Superior temporal gyrus (tissue), 1 donor: ENCODE data around the gene CDCP2.
A peak's percentile ranks its signal among the peaks of the same experiment; 100 is the strongest.

ENCODE experiments used
- DNase-seq: peaks from one replicate; pipeline ENCODE4 v3.0.0-alpha.2; 2016; ENCODE audit errors: extremely low spot score

CDCP2 gene

GRCh38 chr1:54136963-54137533 lies 15.8 kb downstream of the CDCP2 start:
- no peak for DNase-seq

DNA sequence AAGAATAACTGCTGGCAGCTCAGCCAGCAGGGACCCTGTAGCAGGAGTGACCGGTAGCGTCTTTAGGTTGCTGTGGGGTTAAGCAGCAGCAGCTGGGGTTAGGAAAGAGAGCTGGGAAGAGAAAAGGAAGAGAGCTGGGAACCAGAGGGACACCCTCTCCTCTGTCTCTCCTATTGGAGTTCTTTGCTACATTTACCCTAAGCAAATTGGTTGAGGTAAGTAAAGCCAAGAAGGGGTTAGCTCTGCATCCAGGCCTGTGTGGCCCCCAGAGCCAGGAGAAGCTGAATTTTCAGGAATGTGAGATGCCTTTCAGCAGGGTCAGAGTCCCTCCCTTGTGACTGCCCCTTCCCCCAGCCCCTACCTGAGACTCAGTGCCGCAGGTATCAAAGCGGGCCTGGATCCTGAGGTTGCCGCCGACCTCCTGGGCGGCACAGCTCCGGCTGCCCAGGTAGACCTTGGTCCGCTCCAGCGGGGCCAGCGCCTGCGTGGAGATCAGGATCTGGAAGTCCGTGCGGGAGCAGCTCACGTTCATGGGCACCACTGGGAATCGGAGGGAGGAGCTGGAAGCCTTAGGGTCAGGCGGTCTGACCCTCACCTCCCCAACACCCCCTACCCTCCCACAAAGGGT lies 16.4 kb downstream of the CDCP2 start:
- no peak for DNase-seq

GRCh38 chr1:54135436-54136120 lies 17.2 kb downstream of the CDCP2 start:
- DNase-seq, result no peak

DNA sequence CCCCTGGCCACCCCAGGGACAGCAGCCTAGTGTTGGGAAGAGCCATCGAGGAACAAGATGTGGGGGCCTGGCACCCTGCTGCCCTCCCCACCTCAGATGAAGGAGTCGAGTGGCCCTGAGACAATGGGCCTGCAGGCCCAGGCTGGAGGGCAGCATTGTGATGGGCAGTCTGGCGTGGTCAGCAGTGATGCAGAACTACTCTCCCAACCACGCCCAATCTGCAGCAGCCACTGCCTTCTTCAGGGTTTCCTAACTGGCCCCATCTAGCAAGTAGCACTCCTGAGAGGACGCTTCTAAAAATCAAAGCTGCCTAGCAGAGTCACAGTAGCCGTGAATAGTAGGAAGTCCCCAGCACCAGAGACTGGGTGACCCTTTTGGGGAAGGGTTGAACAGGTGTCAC lies 18.5 kb downstream of the CDCP2 start:
- no peak for DNase-seq

- no peak for DNase-seq
Observed at GRCh38 chr1:54132495-54132894, 20.3 kb downstream of the CDCP2 start.

DNA sequence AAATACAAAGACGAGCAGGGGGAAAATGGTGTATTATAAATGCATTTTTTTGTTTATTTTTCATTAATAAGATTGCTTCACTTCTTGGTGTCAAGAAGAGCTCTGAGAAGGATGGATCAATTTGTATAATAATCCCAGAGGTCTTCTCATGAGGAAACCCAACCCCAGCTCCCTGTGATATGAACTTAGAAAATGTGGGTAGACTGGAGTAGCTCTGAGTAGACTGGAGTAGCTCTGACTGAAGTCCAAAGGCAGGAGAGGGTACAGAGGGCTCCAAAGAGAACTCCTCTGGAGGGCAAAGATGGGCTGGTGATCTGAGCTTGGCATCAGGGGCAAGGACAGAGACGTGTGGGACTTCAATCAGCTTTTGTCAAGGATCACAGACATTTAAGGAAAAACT lies 21.4 kb downstream of the CDCP2 start:
- no peak for DNase-seq

DNA sequence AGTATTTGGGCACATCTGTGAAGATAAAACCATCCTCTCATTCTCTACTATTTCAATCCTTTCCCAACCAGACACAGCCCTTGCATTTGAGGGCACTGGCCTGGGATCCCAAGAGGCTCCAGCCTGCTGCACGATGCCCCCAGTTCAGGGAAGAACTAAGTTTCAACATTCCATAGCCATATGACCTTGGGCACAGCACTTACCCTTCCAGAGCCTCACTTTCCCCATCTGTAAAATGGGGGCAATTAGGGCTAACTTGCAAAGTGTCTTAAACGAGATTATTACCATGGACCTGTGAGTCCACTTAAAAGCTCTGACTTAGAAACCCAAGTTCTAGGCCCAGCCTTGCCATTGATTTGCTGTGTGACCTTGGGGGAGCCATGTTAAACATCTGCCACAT lies 22.9 kb downstream of the CDCP2 start:
- no peak for DNase-seq

DNA sequence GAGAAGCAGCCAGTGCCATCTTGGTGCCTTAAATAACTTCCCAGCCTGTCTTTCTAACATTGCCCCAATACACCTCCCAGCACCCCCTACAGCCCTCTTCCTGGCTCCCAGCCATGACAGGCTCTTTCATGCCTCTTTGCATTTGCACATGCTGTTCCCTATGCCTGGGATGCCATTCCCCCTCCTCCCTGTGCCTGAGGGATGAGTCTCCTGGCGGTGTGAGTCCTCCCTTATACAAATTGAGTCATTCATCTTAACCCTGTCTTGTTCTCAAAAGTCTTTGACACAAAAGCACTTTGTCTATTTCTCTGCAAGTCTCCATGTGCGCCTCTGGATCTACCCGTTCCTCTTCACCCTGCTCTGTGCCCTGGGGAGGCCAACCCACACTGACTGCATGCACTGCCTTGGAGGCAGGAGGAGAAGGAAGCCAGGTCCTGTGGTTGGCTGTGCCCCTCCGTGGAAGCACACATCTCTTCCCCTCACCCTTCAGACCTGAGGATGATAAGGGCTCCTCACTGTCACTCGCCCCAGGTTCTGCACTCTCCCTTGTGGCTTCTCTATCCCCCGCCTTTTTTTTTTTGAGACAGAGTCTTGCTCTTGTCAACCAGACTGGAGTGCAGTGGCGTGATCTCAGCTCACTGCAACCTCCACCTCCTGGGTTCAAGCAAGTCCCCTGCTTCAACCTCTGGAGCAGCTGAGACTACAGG lies 25.1 kb downstream of the CDCP2 start:
- no peak for DNase-seq

DNA sequence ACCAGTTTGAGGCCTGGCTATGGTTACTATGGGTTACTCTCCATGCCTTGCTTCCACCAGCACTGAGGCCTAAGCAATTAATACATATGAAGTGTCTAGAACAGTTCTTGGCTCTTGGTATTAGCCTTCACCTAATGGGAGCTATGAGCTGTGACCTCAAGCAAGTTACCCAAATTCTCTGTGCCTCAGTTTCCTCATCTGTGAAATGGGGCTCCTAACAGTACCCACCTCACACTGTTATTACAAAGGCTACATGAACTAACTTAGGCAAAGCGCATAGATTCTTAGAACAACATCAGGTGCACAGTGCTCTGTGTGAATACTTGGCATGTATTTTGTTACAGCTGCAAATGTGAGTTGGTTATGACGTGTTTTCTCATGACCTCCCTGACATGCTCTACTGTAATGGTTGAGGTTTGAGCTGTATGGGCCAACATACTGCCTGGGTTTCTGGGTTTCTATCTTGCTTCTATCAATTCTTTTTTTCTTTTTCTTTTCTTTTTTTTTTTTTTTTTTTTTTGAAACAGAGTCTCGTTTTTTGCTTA lies 26.5 kb downstream of the CDCP2 start:
- no peak for DNase-seq

DNA sequence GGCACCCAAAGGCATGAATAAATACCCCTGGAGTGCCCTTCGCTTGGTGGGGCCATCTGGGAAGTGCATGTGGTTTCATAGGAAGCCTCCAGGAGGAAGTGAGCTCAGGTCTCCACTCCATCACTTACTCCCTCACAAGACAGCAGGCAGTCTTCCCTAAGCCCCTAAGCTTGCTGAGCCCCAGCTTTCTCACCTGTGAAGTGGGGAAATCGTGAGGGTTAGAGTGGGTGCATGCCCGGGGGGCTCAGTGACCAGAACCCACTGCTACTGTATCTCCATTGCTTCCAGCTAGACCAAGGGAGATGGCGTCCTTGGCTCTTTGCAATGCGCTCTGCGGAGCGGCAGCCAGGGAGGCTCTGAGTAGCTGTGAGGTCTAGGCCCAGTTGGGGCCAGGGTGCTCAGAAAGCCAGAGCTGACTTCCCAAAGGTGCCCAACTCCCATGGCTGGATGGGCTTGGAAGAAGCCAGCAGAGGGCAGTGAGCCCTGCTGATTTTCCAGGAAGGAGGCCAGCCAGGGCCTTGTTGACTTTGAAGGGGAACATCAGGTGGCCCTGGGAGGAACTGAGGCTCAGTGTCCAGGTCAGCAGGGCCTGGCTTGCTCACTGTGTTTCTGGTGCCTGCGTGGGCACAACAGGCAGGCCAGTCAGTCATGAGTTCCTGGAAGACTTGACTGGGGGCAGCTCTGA lies 27.3 kb downstream of the CDCP2 start:
- no peak for DNase-seq

DNA sequence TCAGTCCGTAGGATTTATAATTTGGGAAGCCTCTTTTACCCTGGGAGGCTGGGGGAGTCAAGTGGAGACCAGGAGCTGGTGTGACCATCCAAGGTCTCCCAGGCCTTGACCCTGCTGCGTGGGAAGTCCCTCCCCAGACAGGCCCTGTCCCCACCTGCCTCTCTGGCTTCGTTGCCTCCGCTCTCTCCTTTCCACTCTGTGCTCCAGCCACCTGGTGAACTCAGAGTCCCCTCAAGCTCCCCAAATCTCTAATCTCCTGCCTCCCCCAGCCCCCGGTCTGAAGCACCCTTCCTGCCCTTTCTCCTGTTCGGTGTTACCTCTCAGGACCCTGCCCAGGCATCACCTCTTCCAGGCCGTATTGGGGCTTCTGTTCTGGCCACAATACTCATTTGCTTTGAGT lies 27.9 kb downstream of the CDCP2 start:
- no peak for DNase-seq

DNA sequence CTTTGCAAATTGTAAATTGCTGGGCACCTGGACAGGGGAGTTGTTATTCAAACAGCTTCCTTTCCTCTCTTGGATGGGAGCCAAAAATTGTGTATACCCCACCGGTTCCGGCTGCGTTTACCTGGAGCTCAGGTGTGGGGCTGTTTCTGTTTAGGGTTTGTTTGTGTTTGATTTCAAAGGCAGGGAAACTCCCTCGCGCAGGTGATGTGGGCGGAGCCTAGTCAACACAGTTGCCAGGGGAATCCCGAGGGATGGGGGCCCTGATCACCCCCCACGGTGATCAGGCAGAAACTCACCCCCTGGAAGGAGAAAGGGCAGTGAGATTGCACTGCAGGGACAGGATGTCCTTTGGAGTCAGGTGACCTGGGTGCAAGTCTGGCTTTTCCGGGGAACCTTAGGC lies 28.3 kb downstream of the CDCP2 start:
- DNase-seq, result no peak

DNA sequence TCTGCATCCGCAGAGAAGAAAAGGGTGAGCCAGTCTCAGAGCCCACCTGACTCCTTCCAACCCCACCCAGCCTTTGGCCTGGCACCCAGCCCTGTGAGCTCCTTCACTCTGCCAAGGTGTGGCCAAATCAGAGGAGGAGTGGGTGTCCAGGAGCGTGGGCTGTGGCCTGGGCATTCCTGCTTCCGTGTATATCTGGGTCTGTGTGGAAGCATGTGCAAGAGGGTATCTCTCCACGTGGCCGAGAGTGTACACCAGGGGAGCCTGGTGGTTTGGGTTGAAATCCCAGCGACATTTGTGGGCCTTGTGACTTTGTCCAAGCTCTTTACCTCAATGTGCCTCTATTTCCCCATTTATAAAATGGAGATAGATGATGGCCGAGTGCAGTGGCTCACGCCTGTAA lies 29.8 kb downstream of the CDCP2 start:
- no peak for DNase-seq

DNA sequence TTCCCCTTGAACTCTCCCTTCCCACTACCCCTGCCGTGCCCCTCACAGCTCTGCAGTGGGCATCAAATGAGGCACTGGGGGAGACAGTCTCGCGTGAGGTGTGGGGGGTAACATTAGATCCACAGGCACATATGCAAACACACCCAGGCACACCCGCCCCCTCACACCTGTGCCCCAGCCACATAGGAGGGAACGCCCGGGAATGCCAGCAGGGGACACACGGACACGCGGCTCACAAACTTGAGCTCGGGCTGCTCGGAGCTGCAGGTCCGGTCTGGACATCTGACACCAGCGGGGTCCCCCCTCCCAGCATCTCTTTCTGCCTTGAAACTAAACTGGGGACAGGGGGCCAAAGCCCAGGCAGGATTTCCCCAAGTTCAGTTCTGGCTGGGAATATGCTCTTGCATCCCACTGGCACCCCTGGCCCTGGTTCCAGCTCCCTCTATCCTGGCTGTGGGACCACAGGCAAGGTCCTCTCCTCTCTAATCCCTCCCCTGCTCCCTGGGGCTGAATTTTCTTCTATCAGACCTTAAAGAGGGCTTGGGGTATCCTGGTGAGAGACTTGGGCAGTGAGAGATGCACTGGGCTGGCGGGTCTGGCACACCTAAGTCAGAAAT lies 30.6 kb downstream of the CDCP2 start:
- no peak for DNase-seq

GRCh38 chr1:54121482-54122134 lies 31.2 kb downstream of the CDCP2 start:
- DNase-seq, result peak; percentile 82

DNA sequence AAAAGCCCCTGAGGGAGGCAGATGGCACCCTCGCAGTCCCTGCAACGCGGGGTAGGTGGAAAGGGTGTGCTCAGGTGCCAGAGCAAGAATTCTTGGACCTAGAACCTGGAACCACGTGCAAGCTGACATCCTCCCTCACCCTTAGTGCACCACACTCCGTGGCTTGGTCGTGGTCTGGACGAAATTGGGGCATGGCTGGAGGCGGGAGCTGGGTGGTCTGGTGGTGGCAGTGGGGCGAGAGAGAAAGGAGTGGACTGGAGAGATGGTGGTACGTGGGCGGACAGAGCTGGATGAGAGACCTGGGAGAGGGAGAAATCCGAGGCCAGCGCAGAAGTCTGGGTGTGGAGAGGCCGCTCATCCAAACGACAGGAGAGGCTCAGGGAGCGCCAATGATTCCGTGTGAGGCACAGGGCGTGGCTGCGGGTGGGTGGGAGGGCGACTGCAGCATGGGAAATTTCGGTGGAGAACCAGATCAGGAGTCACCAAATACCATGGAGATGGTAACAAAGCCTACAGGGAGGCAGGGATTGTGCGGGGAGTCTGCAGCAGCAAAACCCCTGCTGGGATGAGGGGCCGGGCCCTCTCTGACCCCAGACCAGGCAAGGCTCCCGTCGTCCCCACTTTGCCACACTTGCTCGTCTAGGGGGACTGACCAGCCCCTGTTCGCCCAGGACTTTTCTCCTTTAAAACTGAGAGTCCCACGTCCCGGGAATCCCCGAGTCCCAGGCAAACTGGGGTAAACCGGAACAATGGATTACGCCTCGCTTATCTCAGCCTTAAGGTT lies 31.9 kb downstream of the CDCP2 start:
- DNase-seq, result no peak

GRCh38 chr1:54120018-54120697 lies 32.6 kb downstream of the CDCP2 start:
- no peak for DNase-seq

GRCh38 chr1:54118704-54119103 lies 34.1 kb downstream of the CDCP2 start:
- no peak for DNase-seq

GRCh38 chr1:54117815-54118563 lies 34.8 kb downstream of the CDCP2 start:
- peak; percentile 53 for DNase-seq
